C4-2B (cell line): ENCODE data around the gene FGFBP2.

Source experiments
- CTCF ChIP-seq: fragments of 450-650 bp; conservative IDR thresholded peaks from 2 replicates; pipeline ENCODE4 v1.5.1; 2017; ENCODE audit warnings: mild to moderate bottlenecking
- ZFX ChIP-seq: fragments of 450-650 bp; IDR thresholded peaks from 2 replicates; pipeline ENCODE4 v1.6.1; 2017

GRCh38 chr4:15951781-15952180 is 11.2 kb downstream of the FGFBP2 start:
- TF ChIP-seq CTCF = no peak
- TF ChIP-seq ZFX = no peak
